ENCODE measurements around the gene SLX4IP. TPM values are rescaled to one million over a fixed set of nuclear protein-coding genes. Genes with fewer than 3 reads are reported as not detected.

SLX4IP gene
- total and polyA plus RNA-seq, 10 donors: 2.8 to 9.0 (median 5.1) TPM

DNA sequence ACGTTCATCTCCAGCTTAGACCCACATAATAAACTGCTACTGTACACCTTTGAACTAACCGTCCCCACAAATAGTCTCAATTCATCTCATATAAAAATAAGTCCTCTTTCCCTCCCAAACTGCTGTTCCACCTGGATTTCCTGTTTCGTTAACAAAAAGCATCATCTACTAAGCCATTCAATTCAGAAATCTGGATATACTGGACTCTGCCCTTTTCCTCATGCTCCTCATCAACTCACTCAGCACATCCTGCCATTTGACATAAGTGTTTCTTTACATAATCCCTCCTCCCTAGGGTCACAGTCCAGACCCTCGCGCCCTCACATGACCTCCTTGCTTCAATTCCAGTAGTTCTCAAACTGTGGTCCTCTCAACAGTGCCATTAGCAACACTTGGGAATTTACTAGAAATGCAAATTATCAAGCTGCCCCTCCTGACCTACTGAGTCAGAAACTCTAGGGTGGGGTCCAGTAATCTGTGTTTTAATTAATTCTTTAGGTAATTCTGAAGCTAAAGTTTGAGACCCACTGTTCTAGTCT is 5.6 kb upstream of the SLX4IP start:
- H3K27ac ChIP-seq: no peak overlapping the region
- H3K27me3 ChIP-seq (replicated peaks in 1 of 7): no peaks in the 10 kb centered on the region
- no peak for DNase-seq
- H3K4me3 ChIP-seq: no peak overlapping the region
- H3K9me3 ChIP-seq: no peaks in the 10 kb centered on the region
- intact Hi-C loops (cut with DNase I; ENCODE audit: low total_unique reads): loop anchor here (5.0 kb wide), 1 partner anchor 452 kb away; no protein-coding TSS in a partner anchor
- TF ChIP-seq, protein P1, sequence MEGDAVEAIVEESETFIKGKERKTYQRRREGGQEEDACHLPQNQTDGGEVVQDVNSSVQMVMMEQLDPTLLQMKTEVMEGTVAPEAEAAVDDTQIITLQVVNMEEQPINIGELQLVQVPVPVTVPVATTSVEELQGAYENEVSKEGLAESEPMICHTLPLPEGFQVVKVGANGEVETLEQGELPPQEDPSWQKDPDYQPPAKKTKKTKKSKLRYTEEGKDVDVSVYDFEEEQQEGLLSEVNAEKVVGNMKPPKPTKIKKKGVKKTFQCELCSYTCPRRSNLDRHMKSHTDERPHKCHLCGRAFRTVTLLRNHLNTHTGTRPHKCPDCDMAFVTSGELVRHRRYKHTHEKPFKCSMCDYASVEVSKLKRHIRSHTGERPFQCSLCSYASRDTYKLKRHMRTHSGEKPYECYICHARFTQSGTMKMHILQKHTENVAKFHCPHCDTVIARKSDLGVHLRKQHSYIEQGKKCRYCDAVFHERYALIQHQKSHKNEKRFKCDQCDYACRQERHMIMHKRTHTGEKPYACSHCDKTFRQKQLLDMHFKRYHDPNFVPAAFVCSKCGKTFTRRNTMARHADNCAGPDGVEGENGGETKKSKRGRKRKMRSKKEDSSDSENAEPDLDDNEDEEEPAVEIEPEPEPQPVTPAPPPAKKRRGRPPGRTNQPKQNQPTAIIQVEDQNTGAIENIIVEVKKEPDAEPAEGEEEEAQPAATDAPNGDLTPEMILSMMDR (IDR thresholded peaks at IDR 0.05 in 8 of 11, conservative IDR thresholded peaks at IDR 0.05 in 3 of 11): no peak
- TF ChIP-seq POLR2A (IDR thresholded peaks at IDR 0.05) (no peak), POLR2AphosphoS5 (IDR thresholded peaks at IDR 0.05) (no peak)
- H3K4me1 ChIP-seq: peaks cover 7 to 78% (median 36%) of the 10 kb centered on the region in 6 donors
- 83 to 88% (median 85%) methylated on average over 5 of the region's 5 CpGs for WGBS, 5 donors
- H3K36me3 ChIP-seq: peaks cover 0 to 11% (median 0%) of the 10 kb centered on the region in 6 donors

DNA sequence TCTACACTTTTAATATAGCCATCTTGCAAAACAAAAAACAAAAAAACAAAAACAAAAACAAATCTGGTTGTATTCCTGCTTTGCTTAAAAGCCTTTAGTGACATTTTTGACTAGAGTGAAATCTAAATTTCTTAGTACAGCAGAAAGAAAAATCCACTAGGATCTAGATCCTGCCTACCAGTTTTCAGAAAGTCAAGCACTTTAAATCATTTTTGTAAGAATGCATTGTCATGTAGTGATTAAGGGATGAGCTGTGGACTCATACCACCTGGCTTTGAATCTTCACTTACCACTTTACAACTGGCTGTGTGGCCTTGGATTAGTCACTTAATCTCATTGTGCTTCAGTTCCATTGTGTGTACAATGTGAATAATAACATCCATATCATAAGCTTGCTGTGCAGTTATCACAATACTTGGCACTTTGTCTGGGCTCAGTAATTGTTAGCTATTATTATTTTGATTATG is 5.1 kb upstream of the SLX4IP start:
- H3K27ac ChIP-seq: no peak overlapping the region
- H3K27me3 ChIP-seq (replicated peaks in 1 of 7): no peaks in the 10 kb centered on the region
- H3K4me1 ChIP-seq: peaks cover 7 to 78% (median 36%) of the 10 kb centered on the region in 6 donors
- H3K9me3 ChIP-seq: no peaks in the 10 kb centered on the region
- no peak for DNase-seq
- TF ChIP-seq, protein P1 (IDR thresholded peaks at IDR 0.05 in 8 of 11, conservative IDR thresholded peaks at IDR 0.05 in 3 of 11): no peak
- H3K36me3 ChIP-seq: peaks cover 0 to 7% (median 0%) of the 10 kb centered on the region in 6 donors
- no peak overlapping the region for H3K4me3 ChIP-seq
- intact Hi-C loops (cut with DNase I; ENCODE audit: low total_unique reads): loop anchor here (5.0 kb wide), 1 partner anchor 453 kb away; no protein-coding TSS in a partner anchor

DNA sequence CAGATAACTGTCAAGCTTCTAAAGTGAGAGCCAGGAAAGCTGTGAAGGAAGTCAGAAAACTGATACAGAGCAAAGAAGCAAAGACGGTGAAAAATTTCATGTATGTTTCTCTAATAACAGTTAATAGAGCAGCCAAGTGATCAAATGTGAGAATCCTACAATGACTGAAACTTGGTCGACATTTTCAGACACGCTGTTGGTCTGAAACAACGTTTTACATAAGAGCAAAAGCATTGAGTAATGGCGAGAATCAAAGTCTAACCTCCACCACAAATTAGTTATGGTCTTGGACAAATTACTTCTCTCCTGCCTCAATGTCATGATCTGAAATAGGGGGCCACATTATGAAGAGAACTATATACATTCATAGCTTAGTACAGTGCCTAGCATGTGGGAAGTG is 4.4 kb upstream of the SLX4IP start:
- TF ChIP-seq, protein P1 (IDR thresholded peaks at IDR 0.05 in 8 of 11, conservative IDR thresholded peaks at IDR 0.05 in 3 of 11): no peak
- TF ChIP-seq POLR2A (IDR thresholded peaks at IDR 0.05) (no peak), POLR2AphosphoS5 (IDR thresholded peaks at IDR 0.05) (no peak)
- Histone ChIP-seq H3K9me3 (no peaks in the 10 kb centered on the region), H3K27me3 (replicated peaks in 1 of 7) (no peaks in the 10 kb centered on the region), H3K27ac (no peak overlapping the region), H3K36me3 (peaks cover 0 to 7% (median 0%) of the 10 kb centered on the region in 6 donors), H3K4me3 (no peak overlapping the region), H3K4me1 (peaks cover 8 to 83% (median 40%) of the 10 kb centered on the region in 6 donors)
- no peak for DNase-seq
- intact Hi-C loops (cut with DNase I; ENCODE audit: low total_unique reads): no loop called here
- 53 to 82% (median 74%) methylated on average over 5 of the region's 5 CpGs for WGBS, 5 donors

DNA sequence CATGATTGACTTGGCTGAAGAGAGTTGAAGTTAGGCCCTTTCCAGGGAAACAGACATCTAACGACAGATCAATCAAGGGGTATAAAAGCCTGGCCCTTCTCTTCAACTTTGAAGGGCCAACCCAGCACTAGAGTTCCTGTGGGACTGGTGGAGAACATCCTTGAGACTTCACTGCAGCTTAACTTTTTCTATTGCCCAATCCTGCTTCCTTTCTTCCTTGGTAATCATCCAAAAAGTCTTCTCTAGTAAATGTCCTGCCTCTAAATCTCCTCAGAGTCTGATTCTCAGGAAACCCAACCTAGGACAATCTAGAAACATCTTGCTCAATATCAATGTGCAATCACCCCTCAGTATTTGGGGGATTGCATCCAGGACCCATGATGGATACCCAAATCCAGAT is 3.0 kb upstream of the SLX4IP start:
- no peak for TF ChIP-seq POLR2AphosphoS5 (IDR thresholded peaks at IDR 0.05)
- TF ChIP-seq, protein P1 (IDR thresholded peaks at IDR 0.05 in 8 of 11, conservative IDR thresholded peaks at IDR 0.05 in 3 of 11): no peak
- TF ChIP-seq POLR2A (IDR thresholded peaks at IDR 0.05): no peak
- peak overlapping the region in 1 of 8 donors; percentile 10 for H3K27ac ChIP-seq
- peaks cover 11 to 83% (median 41%) of the 10 kb centered on the region in 6 donors for H3K4me1 ChIP-seq
- DNase-seq: no peak
- 70 to 92% (median 80%) methylated on average over 1 of the region's 1 CpG for WGBS, 5 donors
- no peaks in the 10 kb centered on the region for H3K27me3 ChIP-seq (replicated peaks in 1 of 7)
- intact Hi-C loops (cut with DNase I; ENCODE audit: low total_unique reads): no loop called here
- no peaks in the 10 kb centered on the region for H3K9me3 ChIP-seq
- H3K4me3 ChIP-seq: no peak overlapping the region
- no peaks in the 10 kb centered on the region for H3K36me3 ChIP-seq
